Activated naive CD4-positive, alpha-beta T cell treated with anti-CD3 and anti-CD28 coated beads, Interleukin-2, amount 50 U/mL, for 24 hours (primary cell): ENCODE results near the gene CERS6.
"Not testable (repeated sequence)": the region's sequence is repeated elsewhere in the genome, so short reads cannot be mapped to it uniquely, and the experiment has no call there.

Experiments
- H3K27ac Mint-ChIP-seq: one replicate; pipeline ENCODE4 v1.8.0; 2021; ENCODE audit warnings: mild to moderate bottlenecking, mixed read lengths
- H3K27me3 Mint-ChIP-seq: one replicate; pipeline ENCODE4 v1.8.0; 2021; ENCODE audit warnings: mixed read lengths
- H3K36me3 Mint-ChIP-seq: one replicate; pipeline ENCODE4 v1.8.0; 2021; ENCODE audit warnings: mixed read lengths
- H3K4me1 Mint-ChIP-seq: one replicate; pipeline ENCODE4 v1.8.0; 2021; ENCODE audit warnings: mixed read lengths
- H3K4me3 Mint-ChIP-seq: one replicate; pipeline ENCODE4 v1.8.0; 2021; ENCODE audit warnings: mild to moderate bottlenecking, mixed read lengths
- H3K9me3 Mint-ChIP-seq: one replicate; pipeline ENCODE4 v1.8.0; 2021; ENCODE audit warnings: mixed read lengths

Gene CERS6

DNA sequence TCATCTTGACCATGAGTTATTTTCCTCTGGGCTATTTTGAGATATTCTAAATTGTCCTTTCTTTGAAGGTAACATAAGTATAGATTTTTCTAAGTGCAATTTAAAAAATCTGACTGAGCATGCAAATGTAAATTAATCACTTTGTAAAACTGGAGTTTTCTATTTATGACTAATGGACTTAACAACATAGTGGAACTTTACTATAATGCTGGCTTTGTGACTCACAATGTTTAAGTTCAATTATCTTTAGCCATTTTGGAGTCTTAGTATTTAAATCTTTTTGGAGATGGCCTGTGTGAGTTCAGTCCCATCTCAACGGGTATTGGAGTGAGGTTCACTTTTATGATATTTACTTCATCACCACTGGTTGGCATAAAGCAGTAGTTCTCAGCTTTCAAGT is 311.2 kb downstream of the CERS6 start:
- Mint-ChIP-seq H3K4me3 (no peak overlapping the region), H3K9me3 (no peaks in the 10 kb centered on the region), H3K4me1 (no peaks in the 10 kb centered on the region), H3K27me3 (no peaks in the 10 kb centered on the region), H3K36me3 (peaks cover 39% of the 10 kb centered on the region), H3K27ac (no peak overlapping the region)

DNA sequence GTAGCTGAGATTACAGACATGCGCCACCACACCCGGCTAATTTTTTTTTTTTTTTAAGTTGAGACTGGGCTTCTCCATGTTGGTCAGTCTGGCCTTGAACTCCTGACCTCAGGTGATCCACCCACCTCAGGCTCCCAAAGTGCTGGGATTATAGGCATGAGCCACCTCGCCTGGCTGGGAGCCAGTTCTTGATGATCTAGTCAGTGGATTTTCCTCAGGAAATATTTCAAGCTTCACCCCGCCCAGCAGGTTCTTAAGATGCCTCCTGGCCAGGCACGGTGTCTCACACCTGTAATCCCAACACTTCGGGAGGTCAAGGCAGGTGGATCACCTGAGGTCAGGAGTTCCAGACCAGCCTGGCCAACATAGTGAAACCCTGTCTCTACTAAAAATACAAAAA is 312.3 kb downstream of the CERS6 start:
- H3K36me3 Mint-ChIP-seq, result peaks cover 44% of the 10 kb centered on the region
- not testable (repeated sequence) for H3K4me1 Mint-ChIP-seq, H3K27ac Mint-ChIP-seq, H3K9me3 Mint-ChIP-seq, H3K4me3 Mint-ChIP-seq, H3K27me3 Mint-ChIP-seq

DNA sequence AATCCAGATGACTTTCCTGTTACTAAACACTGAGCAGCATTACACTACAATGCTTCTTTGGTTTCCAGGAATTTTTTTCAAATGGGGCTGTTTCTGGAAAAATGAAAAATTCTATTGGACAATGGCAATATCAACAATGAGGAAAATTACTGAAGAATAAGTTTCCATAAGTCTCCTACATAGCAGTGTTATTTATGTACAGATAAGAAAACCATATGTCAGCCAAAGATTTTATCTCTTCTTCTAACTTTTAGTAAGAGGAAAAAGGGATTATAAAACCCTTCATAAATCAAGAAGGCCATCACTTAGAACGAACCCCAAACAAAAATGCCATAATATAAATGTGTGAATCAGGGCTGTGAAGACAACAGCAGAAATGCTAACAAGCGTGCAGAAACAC is 314.7 kb downstream of the CERS6 start:
- Mint-ChIP-seq H3K36me3 (peaks cover 54% of the 10 kb centered on the region), H3K27me3 (no peaks in the 10 kb centered on the region), H3K4me1 (no peaks in the 10 kb centered on the region), H3K4me3 (no peak overlapping the region), H3K9me3 (no peaks in the 10 kb centered on the region), H3K27ac (no peak overlapping the region)

DNA sequence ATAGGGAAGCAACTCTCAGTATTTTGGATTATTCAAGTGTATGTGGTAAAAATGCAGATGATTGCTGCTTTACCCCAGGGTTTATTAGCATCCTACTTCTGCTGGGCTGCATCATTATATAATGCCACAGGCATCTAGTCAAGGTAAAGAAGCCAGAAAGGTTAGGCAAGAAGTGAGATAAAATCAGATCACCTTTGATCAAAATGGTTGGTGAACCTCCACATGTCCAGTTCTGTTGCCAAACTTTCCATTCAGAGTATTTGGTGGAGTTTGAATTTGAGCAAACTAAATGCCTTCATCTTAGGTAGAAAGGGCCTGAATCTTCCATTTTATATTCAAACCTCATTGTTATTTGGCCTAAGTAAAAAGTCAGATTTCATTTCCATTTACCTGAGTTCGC is 316.6 kb downstream of the CERS6 start:
- no peak overlapping the region for H3K27ac Mint-ChIP-seq
- H3K4me1 Mint-ChIP-seq, result no peaks in the 10 kb centered on the region
- H3K36me3 Mint-ChIP-seq, result peaks cover 38% of the 10 kb centered on the region
- H3K4me3 Mint-ChIP-seq, result no peak overlapping the region
- no peaks in the 10 kb centered on the region for H3K9me3 Mint-ChIP-seq
- no peaks in the 10 kb centered on the region for H3K27me3 Mint-ChIP-seq

GRCh38 chr2:168773128-168773527 is 317.1 kb downstream of the CERS6 start:
- Mint-ChIP-seq H3K4me3 (no peak overlapping the region), H3K9me3 (no peaks in the 10 kb centered on the region)

DNA sequence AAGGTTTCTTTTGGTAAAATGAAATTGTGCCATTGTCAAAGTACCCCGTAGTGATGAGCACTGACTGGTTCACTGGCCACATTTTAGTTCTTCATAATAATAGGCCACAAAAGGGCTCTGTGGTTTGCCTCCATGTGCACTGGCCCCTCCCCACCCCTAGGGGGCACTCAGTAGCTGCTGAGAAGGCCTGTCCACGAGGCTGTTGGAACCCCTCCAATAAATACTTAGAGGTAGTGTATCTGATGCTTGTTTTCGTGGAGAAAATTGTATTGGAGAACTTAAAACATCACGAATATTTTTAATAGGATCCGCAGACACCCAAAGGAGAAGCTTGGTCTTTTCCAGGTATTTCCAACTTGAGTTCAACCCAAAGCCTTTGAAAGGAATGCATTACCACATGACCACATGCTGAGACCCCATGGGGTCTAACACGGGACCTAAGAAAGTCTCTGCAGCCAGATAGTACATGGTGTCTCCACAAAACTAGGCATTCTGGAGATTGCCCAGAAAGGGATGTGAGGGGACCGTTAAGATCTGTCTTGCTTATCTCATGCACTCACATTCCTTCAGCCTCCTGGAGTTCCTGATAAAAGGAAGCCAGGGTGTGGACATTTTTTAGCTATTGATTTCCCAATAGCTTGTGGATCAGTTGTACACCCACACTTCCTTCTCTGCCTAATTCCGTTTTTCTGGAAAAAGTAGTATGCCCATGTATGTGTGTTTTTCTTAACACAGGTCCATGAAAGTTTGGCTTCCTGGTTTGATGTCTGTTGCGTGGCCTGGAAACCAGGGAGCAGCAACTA is 317.8 kb downstream of the CERS6 start:
- no peaks in the 10 kb centered on the region for H3K9me3 Mint-ChIP-seq
- peaks cover 38% of the 10 kb centered on the region for H3K36me3 Mint-ChIP-seq
- H3K4me1 Mint-ChIP-seq, result no peaks in the 10 kb centered on the region
- H3K27ac Mint-ChIP-seq, result no peak overlapping the region
- no peaks in the 10 kb centered on the region for H3K27me3 Mint-ChIP-seq
- H3K4me3 Mint-ChIP-seq, result no peak overlapping the region

More at GRCh38 chr2:168773128-168773527, 317.1 kb downstream of the CERS6 start:
- Mint-ChIP-seq H3K27me3 (no peaks in the 10 kb centered on the region), H3K27ac (no peak overlapping the region), H3K36me3 (peaks cover 38% of the 10 kb centered on the region), H3K4me1 (no peaks in the 10 kb centered on the region)

DNA sequence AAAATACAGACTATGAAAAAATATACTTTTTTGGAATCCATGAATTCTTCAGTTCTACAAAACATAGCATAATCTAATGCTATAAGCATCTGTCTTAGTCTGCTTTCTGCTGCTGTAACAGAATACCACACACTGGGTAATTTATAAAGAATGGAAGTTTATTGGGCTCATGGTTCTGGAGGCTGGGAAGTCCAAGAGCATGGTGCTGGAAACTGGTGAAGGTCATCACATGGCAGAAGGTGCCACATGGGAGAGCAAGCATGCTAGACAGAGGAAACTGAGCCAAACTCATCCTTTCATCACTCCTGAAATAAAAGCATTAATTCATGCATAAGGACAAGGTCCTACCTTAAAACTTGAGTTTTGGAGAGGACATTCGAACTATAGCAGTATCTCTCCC is 319.8 kb downstream of the CERS6 start:
- H3K27me3 Mint-ChIP-seq, result no peaks in the 10 kb centered on the region
- H3K9me3 Mint-ChIP-seq, result no peaks in the 10 kb centered on the region
- peaks cover 31% of the 10 kb centered on the region for H3K36me3 Mint-ChIP-seq
- H3K4me1 Mint-ChIP-seq, result no peaks in the 10 kb centered on the region
- no peak overlapping the region for H3K27ac Mint-ChIP-seq
- no peak overlapping the region for H3K4me3 Mint-ChIP-seq

DNA sequence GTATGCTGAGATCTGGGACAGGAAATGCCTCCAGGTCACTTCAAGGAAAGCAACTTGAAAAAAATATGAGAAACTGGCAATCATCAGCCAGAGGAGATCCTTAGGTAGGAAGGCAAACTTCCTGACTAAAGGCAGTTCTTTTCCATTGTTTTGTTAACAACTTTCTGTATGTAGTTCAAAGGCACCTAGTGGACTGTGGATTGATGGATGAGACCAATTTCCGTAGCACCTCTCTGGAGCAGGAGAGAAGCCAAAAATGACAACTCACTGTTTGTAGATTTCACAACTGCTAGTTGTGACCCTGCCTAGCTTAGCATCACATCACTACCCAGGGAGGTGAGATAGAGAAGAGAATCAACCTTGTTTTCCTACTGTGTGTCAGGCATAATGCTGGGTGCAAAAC is 324.6 kb downstream of the CERS6 start:
- Mint-ChIP-seq H3K9me3 (no peaks in the 10 kb centered on the region), H3K4me1 (no peaks in the 10 kb centered on the region), H3K27me3 (no peaks in the 10 kb centered on the region)

GRCh38 chr2:168781191-168781817 is 325.2 kb downstream of the CERS6 start:
- Mint-ChIP-seq H3K4me3 (no peak overlapping the region), H3K4me1 (no peaks in the 10 kb centered on the region), H3K27ac (no peak overlapping the region), H3K36me3 (no peaks in the 10 kb centered on the region), H3K27me3 (no peaks in the 10 kb centered on the region), H3K9me3 (no peaks in the 10 kb centered on the region)

More for the DNA sequence above, 324.6 kb downstream of the CERS6 start:
- Mint-ChIP-seq H3K27ac (no peak overlapping the region), H3K4me3 (no peak overlapping the region), H3K36me3 (no peaks in the 10 kb centered on the region)

DNA sequence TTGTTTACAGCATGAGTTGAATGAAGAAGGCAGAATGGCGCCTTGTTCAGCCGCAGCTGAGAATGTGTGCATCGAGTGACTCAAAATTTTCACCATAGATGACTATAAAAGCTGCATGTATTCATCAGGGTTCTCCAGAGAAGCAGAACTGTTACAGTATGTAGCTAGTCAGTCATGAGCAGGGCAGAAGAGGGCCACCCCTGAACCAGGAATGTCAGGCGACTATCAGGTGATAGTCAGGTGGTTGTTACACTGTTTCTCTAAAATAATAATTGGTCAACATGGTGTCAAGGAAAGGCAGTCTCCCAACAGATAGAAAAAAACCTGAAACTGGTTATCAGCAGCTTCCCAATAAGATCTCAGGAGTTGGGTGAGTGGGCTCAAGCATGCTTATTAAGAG is 326.2 kb downstream of the CERS6 start:
- no peaks in the 10 kb centered on the region for H3K4me1 Mint-ChIP-seq
- H3K4me3 Mint-ChIP-seq, result no peak overlapping the region
- no peaks in the 10 kb centered on the region for H3K36me3 Mint-ChIP-seq
- no peaks in the 10 kb centered on the region for H3K9me3 Mint-ChIP-seq
- no peaks in the 10 kb centered on the region for H3K27me3 Mint-ChIP-seq
- no peak overlapping the region for H3K27ac Mint-ChIP-seq

- Mint-ChIP-seq H3K36me3 (no peaks in the 10 kb centered on the region), H3K4me1 (no peaks in the 10 kb centered on the region), H3K27me3 (no peaks in the 10 kb centered on the region), H3K4me3 (no peak overlapping the region), H3K27ac (no peak overlapping the region), H3K9me3 (no peaks in the 10 kb centered on the region)
Measured at GRCh38 chr2:168784993-168785392, 328.9 kb downstream of the CERS6 start.

DNA sequence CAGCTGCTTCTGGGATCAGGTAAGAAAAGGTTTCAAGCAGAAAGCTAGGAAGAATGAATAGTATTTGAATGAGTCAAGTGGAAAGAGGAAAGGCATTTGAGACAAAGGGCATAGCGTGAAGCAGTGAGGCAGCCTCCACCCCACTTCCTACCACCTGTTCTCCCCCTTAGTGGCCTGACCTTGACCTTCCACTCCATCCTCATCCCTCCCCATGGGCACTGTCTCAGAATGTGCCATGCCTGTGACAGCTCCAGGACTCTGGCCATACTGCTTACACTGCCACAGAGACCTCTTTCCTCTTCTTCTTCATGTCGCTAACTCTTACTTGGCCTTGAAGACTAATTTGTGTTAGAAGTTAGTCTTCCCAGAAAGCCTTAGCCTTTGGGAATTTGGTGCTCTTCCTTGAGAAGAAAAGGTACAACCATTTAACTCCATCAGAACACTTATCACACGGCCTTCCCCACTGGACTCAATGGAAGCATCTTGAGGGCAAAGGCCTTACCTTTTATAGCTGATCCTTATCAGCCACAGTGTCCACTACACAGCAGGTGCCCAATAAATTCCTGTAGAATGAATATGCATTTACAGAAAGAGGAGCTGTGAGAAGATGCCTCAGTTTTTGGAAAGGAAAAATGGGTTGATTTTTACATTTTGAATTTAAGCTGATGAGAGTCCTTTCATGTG is 331.2 kb downstream of the CERS6 start:
- Mint-ChIP-seq H3K27ac (no peak overlapping the region), H3K4me1 (no peaks in the 10 kb centered on the region), H3K4me3 (no peak overlapping the region), H3K27me3 (no peaks in the 10 kb centered on the region), H3K36me3 (no peaks in the 10 kb centered on the region), H3K9me3 (no peaks in the 10 kb centered on the region)

- Mint-ChIP-seq H3K27me3 (no peaks in the 10 kb centered on the region), H3K4me3 (no peak overlapping the region), H3K9me3 (no peaks in the 10 kb centered on the region), H3K36me3 (no peaks in the 10 kb centered on the region), H3K4me1 (no peaks in the 10 kb centered on the region), H3K27ac (no peak overlapping the region)
Measured at GRCh38 chr2:168787782-168788376, 331.8 kb downstream of the CERS6 start.

GRCh38 chr2:168789776-168790175 is 333.7 kb downstream of the CERS6 start:
- Mint-ChIP-seq H3K36me3 (no peaks in the 10 kb centered on the region), H3K9me3 (no peaks in the 10 kb centered on the region), H3K27me3 (peaks cover 2% of the 10 kb centered on the region), H3K27ac (no peak overlapping the region), H3K4me1 (no peaks in the 10 kb centered on the region), H3K4me3 (no peak overlapping the region)

DNA sequence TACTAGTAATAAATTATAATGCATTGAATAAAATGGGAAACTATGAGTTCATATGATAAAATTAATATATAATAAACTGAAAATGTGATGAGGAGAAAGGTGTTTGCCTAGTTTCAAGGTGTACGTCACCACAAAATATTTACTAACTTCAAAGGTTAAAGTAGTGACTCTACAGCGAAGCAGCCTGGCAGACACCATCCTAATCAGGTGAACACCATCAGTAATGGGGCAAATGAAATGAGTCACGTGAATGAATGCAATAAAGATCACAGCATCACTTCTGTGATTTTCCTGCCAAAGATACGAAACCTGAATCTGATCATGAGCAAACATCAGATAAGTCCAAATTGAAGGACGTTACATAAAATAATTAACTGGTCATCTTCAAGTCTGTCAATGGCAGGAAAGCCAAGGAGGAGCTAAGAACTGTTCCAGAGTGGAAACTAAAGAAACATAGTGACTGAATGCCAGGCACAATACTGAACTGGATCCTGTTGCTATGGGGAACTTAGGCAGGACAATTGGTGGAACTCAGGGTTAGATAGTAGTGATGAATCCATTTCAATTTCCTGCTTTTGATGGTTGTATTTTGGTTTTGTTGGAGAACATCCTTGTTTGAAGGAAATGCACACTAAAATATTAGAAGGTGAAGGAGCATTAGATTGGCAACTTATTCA is 334.3 kb downstream of the CERS6 start:
- Mint-ChIP-seq H3K4me1 (no peaks in the 10 kb centered on the region), H3K36me3 (no peaks in the 10 kb centered on the region), H3K27me3 (peaks cover 2% of the 10 kb centered on the region), H3K4me3 (no peak overlapping the region), H3K27ac (no peak overlapping the region), H3K9me3 (no peaks in the 10 kb centered on the region)
